T-helper 1 cell treated with Interleukin-12 subunit alpha and Interleukin-12 subunit beta and Interleukin-4 antibody, amounts not matched to agents 30 ng/mL and 1 ng/mL, for 36 hours (primary cell): Measurements from ENCODE around the gene UTS2R. TPM values are rescaled to one million over a fixed set of nuclear protein-coding genes. Genes with fewer than 3 reads are reported as not detected.

Source experiments
- intact Hi-C: fragments of 100-400 bp; cut with micrococcal nuclease; formaldehyde crosslinking; loops from one replicate; pipeline ENCODE4 v1.15.1; 2024
- total RNA-seq: library from RNA; stranded (reverse); gene quantifications from 2 replicates; pipeline ENCODE4 v1.2.3, GENCODE V29; 2022

UTS2R gene
- total RNA-seq, 1 donor from 2014 or later, result 0.15 TPM

- intact Hi-C loops, result no loop called here
These were observed 15.5 kb downstream of the UTS2R start for GRCh38 chr17:82386881-82387704.

- intact Hi-C loops, result no loop called here
These were observed 16.1 kb downstream of the UTS2R start for GRCh38 chr17:82387705-82388106.

GRCh38 chr17:82388223-82388921 is 16.8 kb downstream of the UTS2R start:
- intact Hi-C loops, result no loop called here

- intact Hi-C loops, result no loop called here
These were observed 17.3 kb downstream of the UTS2R start for GRCh38 chr17:82388922-82389283.

- intact Hi-C loops, result no loop called here
These were observed 17.8 kb downstream of the UTS2R start for GRCh38 chr17:82389379-82389778.

- intact Hi-C loops, result no loop called here
These were observed 18.7 kb downstream of the UTS2R start for GRCh38 chr17:82390015-82390859.

GRCh38 chr17:82390860-82391435 is 19.4 kb downstream of the UTS2R start:
- intact Hi-C loops, result no loop called here

GRCh38 chr17:82391496-82392066 is 20.0 kb downstream of the UTS2R start:
- intact Hi-C loops, result no loop called here

- intact Hi-C loops, result no loop called here
These were observed 20.8 kb downstream of the UTS2R start for GRCh38 chr17:82392209-82392920.

GRCh38 chr17:82392941-82393340 is 21.4 kb downstream of the UTS2R start:
- intact Hi-C loops, result no loop called here

- intact Hi-C loops, result no loop called here
These were observed 22.7 kb downstream of the UTS2R start for GRCh38 chr17:82394278-82394677.

- intact Hi-C loops, result no loop called here
These were observed 25.3 kb downstream of the UTS2R start for GRCh38 chr17:82396601-82397435.

- intact Hi-C loops, result no loop called here
These were observed 26.1 kb downstream of the UTS2R start for GRCh38 chr17:82397449-82398335.

GRCh38 chr17:82399041-82399441 is 27.5 kb downstream of the UTS2R start:
- intact Hi-C loops, result no loop called here

GRCh38 chr17:82399601-82400101 is 28.1 kb downstream of the UTS2R start:
- intact Hi-C loops, result loop anchor here (2.0 kb wide), 1 partner anchor 15 kb away; no protein-coding TSS in a partner anchor

- intact Hi-C loops, result loop anchor here (2.0 kb wide), 1 partner anchor 15 kb away; no protein-coding TSS in a partner anchor
These were observed 28.6 kb downstream of the UTS2R start for GRCh38 chr17:82400206-82400605.

- intact Hi-C loops, result loop anchor here (2.0 kb wide), 1 partner anchor 14 kb away; no protein-coding TSS in a partner anchor
These were observed 29.3 kb downstream of the UTS2R start for GRCh38 chr17:82400830-82401229.

GRCh38 chr17:82402865-82403264 is 31.3 kb downstream of the UTS2R start:
- intact Hi-C loops, result no loop called here
